ENCODE data around the gene CAPN11.

CAPN11 gene

DNA sequence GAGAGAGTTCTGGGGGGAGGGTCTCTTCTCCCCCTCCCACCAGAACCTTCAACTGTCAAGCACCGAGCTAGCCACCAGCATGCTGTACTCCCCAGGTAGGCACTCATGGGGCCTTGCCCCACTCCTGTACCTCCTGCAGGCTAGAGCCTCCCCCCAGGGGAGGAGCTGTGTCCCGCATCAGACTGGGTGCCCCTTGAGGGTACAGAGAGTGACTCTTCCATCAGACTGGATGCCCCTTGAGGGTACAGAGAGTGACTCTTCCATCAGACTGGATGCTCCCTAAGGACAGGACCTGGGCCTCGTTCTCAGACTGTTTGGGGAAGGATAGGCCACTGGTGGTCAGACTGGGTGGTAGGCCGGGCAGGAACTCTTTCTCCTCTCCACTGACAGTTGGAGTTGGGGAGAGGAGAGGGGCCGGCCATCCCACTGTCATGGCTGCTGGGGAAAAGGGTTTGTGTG is at the start of gene CAPN11:
Gene CAPN11, plus strand, starts transcription at position 51 of the 459 bp plus-strand sequence. Its CDS starts 29 bp downstream, at position 80.
- no peak for DNase-seq

DNA sequence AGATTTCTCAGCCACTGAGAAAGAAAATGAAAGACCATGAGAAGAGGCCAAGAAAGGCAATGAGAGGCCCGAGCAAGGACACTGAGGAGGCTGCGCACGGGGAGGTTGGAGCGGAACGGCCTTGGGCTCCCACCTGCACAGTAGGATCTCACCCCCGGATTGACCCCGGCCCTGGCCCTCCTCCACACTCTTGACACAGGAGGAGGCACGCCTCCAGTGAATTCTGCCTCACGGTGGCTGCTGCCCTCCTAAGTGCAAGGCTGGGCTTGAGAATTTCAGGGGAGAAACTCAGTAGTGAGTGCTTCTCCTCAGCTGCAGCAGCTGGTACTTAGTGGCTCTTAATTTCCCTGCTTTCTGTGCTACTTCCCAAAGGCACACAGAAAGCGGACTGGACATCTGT is 49.4 kb upstream of the CAPN11 start:
- DNase-seq, result no peak

DNA sequence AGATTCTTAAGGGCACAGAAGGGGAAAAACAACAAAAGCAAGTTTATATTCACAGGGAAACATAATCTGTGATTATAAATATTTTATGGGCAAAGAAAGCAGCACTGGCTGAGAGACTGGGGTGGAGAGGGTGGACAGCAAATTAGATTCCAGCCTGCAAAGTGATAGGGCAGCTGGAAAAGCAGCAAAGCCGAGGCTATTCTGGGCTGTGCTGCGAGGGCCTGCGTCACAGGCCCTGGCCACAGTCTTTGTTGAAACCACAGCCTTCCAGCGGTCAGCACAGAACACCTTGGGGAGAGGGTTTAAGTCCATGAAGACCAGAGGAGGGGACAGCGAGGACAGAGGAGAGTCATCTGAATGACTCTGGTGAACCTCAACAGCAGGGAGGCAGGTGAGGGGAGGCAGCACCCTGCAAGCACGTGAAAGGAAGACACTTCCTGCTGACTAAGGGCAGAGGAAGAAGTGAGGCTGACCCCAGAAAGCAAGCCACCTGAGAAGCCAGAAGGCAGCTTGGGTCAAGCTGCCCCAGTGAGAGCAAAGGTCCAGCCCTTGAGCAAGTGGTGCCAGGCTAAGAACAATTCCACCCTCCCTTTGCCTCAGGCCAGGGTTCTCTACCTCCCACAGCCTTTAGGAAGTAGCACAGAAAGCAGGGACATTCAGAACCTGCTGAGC is 48.5 kb upstream of the CAPN11 start:
- DNase-seq, result no peak

DNA sequence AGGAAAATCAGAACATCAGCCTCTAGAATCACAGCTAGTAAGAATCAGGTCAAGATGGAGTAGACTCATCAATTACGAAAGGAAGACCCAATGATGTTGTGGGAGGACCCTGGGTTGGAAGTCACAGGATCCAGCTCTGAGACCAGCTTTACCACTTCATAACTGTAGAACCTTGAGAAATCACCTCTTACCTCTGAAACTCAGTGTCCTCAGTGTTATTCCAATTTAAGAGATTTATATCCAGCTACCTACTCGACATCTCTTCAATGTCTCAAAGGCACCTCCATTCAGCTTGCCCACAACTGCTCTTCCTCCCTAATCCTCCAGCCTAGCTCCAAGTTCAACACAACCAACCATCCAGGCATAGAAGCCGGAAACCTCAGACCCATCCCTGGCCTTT is 47.7 kb upstream of the CAPN11 start:
- DNase-seq, result no peak

DNA sequence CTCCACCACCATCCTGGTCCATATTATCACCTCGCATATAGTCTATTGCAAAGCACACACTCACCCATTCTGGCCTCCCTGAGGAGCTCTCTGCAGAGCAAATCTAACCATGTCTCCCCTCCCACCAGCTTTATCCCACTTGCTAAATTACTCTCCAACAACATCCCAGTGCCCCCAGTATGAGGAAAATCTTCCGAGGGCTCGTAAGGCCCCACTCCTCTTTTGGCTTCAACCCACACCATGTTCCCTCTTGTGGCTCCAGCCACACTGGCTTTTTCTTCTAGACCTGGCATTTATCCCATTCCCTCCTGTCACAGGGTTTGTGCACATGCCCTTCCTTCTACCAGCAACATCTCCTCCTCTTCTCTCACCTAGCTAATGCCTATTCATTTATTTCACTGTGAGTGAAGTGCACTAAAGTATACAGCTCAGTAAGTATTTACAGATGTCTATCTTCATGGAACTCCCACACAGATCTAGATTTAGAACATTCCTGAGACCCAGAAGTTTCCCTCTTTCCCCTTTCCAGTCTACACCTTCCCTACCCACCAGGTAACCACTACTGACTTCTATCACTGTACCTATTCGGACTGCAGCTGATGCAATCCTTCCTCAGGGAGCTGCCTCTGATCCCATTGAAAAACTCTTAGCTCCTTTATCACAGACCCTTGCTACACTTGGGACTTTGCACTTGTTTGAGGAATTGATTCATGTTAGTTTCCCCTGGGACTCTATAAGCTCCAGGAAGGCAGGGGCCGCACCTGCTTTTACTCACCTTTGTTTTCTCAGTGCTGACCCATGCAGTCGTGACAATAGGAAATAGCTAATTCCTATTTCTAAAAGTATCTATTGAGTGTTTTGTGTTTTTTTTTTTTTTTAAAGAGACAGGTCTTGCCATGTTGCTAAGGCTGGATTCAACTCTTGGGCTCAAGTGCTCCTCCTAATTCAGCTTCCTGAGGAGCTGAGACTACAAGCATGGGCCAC is 46.9 kb upstream of the CAPN11 start:
- no peak for DNase-seq

DNA sequence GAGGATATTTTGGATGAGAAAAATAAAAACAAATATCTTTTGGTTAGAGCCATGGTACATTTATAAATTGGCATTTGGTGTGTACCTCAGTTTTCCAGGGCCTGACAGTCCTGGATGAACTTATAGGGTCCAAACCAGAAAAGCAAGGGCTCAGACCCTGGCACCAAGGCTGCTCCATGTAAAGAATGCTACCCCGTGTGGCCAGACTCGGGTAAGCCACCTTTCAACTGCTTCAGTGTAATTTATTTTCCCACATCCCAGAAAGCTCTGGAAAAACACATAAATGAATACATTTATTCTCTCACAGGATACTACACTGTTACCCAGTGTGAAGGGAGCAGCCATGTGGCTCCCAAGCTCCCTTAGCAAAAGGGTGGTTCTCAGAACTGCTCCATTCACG is 45.2 kb upstream of the CAPN11 start:
- no peak for DNase-seq

DNA sequence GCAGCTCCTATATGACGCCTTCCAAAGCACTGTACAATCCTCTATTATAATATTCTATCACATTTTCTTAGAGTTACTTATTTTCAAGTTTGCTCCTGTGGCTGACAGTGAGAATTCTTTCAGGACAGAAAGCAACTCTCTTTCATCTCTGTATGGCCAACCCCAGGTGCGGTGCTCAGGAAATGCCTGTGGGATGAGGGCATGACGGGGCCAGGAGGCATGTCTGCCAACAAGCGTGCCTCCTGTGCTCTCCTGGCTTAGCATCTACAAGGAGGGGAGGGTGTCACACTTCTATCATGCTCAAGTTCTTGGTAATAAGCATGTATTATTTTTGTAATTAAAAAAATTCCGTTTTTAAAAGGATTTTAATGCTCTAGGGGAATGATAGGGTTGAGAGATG is 42.8 kb upstream of the CAPN11 start:
- no peak for DNase-seq

DNA sequence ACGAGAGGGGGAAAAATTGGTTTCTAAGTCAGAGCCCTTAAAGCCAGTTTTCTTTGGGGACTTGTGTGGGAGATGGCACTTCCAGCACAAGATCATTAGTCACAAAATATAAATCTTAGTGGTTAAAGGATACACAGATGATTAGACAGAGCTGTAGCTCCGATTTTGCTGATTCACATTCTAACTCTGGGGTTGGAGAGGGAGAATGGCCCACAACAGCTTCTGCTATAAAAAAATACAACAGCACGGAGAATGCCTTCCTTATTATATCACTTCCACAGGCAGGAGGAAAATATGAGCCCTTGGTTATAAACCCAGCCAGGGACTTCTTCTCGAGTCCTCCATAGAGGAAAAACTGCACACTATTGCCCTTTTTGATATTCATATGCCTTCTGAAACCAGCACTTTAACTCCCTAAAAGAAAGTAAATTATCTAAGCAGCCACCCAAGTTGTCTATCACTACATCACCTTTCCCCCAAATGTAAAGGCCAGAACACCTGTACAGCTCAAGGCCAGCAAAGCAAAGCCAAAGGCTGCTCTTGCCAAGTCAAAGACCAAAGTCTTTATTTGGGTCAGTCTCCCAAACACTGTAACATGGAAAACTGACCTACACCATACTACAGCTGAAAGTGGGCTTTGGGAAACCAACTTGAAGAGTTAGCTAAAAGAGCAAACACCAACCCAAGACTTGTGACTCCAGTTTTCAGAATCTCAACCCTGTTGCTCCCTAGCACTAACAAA is 41.8 kb upstream of the CAPN11 start:
- no peak for DNase-seq

DNA sequence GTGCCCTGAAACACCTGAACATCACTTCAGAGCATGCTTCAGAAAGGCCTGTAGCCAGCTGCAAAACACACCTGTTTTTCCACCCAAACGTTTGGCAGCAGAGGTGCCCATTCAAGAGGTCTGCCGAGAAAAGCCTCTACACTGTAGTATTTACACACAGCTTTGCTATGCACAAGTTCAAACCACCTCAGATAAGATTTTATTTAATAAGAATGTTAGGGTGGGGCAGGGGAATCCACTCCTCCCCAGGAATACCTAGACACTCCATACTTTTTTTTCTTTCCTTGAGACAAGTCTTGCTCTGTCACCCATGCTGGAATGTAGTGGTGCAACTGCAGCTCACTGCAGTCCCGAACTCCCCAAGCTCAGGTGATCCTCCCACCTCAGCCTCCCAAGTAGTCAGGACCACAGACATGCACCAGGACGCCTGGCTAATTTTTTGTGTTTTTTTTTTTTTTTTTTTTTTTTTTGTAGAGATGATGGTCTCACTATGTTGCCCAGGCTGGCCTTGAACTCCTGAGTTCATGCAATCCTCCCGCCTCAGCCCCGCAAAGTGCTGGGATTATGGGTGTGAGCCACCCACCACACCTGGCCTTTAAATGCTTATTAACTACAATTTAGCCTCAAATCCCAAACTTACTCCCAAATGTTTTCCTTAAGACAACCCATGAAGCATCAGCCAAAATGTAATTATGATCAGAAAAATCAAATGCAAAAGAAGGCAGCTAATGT is 41.1 kb upstream of the CAPN11 start:
- DNase-seq, result peak; percentile 10

DNA sequence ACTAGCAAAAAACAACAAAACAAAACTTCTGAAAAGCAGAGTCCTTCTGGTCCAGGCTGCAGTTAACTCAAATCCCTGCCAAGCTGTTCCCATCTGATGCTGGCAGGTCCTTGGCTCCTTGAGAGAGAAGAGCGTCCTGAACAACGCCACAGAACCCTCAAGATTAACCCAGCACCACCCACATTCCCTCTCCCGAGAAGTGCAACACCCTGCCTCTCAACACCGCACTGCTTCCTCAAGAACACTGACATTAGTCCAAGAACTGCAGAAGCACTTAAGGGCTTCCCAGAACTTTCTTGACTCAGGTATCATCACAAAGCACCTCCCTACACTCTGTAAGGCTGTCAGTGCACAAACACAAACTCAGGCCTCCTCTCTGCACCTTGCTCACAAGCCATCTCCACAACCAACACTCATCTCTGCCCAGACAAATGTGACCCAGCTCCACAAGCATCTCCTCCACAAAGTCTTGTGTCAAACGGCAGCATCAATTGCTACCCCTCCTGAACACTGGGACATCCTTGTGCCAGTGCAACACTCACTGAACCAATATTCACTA is 38.8 kb upstream of the CAPN11 start:
- DNase-seq, result no peak

DNA sequence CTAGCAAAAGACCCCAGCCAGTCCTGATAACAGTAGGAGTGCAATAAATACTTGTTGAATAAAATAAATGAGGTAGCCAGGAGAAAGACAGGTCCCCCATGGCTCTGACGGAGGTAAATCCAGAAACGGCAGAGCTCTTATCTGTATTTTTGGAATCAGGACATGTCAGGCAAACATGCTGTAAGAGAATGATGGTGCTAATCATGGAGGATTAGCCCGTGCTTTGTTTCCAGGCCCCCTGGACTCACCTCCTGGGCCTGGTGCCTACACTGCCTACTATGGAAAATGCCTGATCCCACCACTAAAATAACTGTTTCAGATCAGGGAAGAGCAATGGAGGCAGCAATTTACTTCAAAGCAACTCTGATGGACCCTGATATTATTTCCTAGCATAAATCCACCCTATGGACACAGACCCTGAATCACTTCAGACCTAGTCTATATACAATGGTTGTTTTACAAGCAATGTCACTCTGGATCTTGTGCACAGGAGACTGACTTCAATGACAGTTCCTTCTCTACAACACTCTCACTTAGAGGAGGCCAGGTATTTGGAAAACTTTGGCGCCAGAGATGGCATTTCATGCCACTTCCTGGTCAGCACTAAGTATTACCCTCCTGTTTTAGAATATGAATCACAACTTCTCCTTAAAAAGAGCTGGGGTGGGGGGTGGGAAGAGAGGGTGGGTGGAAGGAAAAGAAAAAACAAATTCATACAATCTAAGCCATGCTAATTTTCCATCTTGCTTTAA is 37.8 kb upstream of the CAPN11 start:
- no peak for DNase-seq

DNA sequence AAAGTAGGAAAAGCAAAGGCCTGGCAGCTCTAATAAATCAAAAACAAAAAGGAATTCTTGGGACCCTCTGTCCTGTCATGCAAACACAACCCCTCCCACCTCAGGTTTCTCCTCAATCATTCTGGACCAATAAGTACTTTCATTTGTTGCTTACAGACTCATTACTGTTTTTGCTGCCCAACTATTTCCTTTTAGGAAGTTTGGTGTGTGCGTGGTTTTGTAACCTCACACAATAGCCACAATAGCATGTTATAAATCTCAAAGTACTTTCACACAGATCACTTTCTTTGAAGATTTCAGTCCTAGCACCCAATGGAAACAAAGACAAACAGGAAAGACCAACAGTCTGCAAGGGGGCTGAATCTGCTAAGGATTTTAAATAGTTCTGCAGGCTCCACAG is 35.8 kb upstream of the CAPN11 start:
- DNase-seq, result no peak

DNA sequence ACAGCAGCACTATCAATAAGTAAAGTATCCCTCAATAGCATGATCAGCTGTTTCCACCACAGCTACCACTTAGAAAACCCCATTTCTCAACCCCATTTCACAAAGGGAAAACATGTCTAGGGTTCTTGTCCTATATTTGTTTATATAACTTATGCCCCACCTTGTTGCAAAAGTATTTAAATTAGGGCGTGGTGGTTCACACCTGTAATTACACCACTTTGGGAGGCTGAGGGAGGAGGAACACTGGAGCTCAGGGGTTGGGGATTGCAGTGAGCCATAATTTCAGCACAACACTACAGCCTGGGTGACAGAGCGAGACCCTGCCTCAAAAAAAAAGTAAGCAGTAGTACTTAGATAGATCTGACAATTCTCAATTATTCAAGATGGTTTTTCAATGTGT is 35.1 kb upstream of the CAPN11 start:
- no peak for DNase-seq

DNA sequence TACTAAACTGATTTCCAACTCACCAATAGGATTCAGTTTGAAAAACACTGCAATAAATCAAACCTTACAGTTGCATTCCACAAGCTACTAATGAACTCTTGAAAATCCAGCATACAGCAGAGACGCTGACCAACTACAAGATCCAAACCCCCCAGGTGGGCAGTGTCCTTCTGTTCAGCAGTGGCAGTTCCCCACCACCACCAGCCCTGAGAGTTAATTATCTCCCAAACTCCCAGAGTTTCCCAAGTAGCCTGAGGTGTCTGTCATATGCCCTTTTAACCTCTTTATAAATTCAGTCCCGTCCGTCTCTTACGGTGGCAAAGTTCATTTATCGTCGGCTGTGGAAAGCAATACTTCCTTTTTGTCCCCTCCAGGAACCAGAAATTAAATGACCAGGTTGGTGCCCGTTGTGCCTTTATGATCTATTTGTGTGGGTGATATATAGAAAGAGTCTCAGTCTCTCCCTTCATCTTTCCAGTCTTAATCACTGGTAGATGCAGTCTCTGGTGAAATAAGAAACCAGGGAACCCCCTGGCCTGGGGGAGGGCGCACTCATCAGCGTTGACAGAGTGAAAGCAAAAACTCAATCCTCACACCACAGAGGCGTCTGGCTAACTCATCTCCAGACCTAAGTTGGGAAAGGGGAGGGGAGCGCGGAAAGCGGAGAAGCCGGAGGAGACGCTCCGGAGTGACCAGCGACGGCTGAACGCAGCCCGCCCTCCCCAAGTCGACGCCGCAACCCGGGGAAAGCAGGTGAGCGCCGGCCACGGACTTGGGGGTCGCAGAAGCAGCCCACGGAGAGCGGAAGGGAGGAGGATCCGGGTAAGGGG is 32.1 kb upstream of the CAPN11 start:
- DNase-seq, result no peak

DNA sequence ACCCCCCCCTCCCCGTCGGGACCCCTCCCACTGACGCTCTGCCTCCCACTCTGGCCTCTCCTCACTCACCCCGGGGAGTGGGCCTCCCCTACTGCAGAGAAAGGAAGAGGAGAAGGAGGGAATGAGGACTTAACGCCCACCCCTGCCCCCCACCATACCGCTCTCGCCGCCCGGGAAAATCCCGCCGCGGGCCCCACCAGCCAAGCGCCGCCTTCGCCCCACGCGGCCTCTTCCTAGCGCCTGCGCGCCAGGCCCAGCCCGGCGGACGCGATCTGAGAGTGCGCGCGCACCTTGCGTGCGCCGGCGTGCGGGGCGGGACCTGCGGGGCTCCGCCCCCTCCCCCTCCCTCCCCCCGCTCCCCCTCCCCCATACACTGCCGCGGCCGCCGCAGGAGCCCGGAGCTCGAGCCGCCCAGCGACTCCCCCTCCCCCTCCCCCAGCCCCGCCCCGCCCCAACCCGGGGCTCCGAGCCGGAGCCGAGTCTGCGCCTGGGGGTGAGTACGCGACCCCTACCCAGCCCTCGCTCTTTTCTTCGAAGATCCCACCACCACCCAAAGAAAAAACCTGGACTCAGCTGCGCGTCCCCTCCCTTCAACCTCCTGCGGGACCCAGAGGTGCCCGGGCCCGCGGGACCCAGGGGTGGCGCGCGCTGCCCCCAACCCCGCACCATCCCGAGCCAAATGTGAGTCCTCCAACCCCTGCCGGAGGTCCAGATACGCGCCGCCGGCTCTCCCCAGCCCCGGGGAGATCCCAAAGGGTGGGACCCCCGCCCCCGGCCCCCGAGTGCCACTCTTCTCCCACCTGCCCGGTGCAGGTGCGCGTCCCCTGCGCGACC is 31.2 kb upstream of the CAPN11 start, which contains the start of the genes MRPL14 and TMEM63B:
Gene MRPL14, minus strand, starts transcription at position 267 of the 834 bp plus-strand sequence. CDS start 10,841 bp downstream, outside the sequence.
Gene TMEM63B, plus strand, starts transcription at position 369 of the 834 bp plus-strand sequence. CDS start 7,031 bp downstream, outside the sequence.
- peak; percentile 59 for DNase-seq

DNA sequence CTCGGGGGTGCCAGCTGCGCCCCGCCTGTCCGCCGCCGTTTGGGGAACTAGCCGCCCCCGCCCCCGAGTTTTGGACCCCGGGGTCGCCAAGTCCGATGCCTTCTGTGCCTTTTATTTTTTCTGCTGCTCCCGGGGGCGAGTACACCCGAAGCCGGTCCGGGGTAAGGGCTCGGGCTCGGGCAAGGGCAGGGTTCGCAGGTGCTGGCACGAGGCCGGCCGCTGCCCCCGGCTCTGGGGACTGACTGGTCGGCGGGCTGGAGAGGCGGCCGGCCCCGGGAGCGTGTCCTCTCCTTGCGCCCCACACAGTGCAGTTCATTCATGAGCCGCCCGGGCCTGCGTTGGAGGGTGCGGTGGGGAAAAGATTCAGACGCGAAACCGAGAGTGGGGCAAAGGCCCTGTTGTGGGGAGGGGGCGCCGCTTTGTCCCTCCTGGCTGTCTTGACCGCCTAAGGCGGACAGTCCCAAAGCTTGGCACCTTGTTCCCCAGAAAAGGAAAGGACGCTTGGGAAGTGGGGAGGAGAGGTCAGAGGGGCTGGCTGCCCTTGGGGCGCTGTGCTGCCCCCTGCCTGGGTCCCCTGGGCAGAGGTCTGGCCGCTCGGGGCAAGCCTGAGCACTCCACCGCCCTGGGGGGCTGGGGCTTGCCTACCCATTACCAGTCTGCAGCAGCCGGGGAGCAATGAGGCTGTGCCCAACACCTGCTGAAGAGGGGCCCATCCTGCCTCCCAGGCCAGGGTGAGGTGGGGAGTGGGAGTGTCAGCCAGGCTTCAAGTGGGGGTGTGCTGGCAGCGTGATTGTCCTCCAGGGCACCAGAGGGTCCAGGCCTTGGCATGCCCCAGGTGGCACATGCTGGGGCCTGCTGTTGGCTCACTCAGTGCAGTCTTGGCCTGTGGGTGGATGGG is 30.4 kb upstream of the CAPN11 start:
- DNase-seq, result no peak

DNA sequence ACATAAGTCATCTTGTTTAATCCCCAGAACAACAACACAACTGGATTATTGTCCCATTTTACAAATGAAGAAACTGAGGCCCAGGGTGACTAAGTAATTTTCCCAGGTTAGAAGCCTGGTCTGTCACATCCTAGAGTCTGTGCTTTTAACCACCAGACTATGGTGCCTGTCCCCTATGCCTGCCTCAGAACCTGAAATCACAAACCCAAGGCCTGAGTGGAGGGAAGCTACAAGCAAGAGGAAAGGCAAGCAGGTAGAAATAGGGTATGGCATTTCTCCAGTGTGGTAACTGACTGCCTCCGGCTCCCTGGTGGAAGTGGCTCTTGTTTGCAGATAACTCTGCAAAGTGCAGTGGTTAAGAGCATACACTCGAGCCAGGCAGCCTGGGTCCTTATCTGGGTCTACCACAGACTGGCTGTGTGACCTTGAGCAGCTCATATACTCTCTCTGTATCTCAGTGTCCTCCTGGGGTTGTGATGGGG is 28.7 kb upstream of the CAPN11 start:
- no peak for DNase-seq

DNA sequence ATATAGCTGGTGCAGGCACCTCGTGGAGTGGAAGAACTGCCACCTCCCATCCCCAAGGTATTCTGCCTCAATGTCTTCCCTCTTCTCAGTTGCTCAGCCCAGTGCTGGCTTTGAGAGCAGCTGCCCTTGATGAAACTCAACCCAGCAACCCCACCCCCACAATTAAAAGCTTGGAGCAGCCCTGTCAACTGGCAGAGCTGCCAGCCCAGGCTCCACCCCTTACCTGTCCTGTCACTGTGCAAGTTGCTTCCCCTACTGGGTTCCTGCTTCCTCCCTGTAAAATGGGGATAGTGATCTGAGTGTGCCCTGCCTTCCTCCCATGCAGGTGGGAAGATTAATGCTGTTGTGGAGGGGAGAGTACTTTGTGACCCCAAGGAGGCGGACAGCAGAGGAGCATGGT is 26.7 kb upstream of the CAPN11 start:
- no peak for DNase-seq

Data from DMS79 (cell line).